HG02840 (cell line): ENCODE data around the gene GOLGA8B.
"Not testable (repeated sequence)": the region's sequence is repeated elsewhere in the genome, so short reads cannot be mapped to it uniquely, and the experiment has no call there.

ENCODE experiments used
- ATAC-seq: cut with Tn5 transposase; IDR thresholded peaks from one replicate; pipeline ENCODE4 v1.9.1; 2021; ENCODE audit warnings: mild to moderate bottlenecking, moderate library complexity, moderate number of reproducible peaks; ENCODE audit not compliant: unreplicated experiment, low FRiP score

The GOLGA8B gene

GRCh38 chr15:34598799-34599585, 15.5 kb upstream of the GOLGA8B start:
- no peak for ATAC-seq

- no peak for ATAC-seq
Observed at GRCh38 chr15:34597316-34597715, 13.9 kb upstream of the GOLGA8B start.

GRCh38 chr15:34594361-34594760, 10.9 kb upstream of the GOLGA8B start:
- ATAC-seq = no peak

GRCh38 chr15:34591306-34591705, 7.9 kb upstream of the GOLGA8B start:
- no peak for ATAC-seq

GRCh38 chr15:34588046-34588674, 4.7 kb upstream of the GOLGA8B start:
- ATAC-seq = no peak

GRCh38 chr15:34585966-34586365, 2.5 kb upstream of the GOLGA8B start:
- ATAC-seq = not testable (repeated sequence)

- no peak for ATAC-seq
Observed at GRCh38 chr15:34584996-34585395, 1.5 kb upstream of the GOLGA8B start.

- no peak for ATAC-seq
Observed at GRCh38 chr15:34584330-34584668, 848 bp upstream of the GOLGA8B start.

GRCh38 chr15:34582461-34583371, 735 bp downstream of the GOLGA8B start:
- ATAC-seq = peak; percentile 41

GRCh38 chr15:34581687-34582460, 1.6 kb downstream of the GOLGA8B start:
- not testable (repeated sequence) for ATAC-seq

- no peak for ATAC-seq
Observed at GRCh38 chr15:34581043-34581365, 2.4 kb downstream of the GOLGA8B start.

GRCh38 chr15:34580251-34581042, 3.0 kb downstream of the GOLGA8B start:
- ATAC-seq = not testable (repeated sequence)

GRCh38 chr15:34578283-34578674, 5.2 kb downstream of the GOLGA8B start:
- no peak for ATAC-seq

- ATAC-seq = not testable (repeated sequence)
Observed at GRCh38 chr15:34577658-34578282, 5.7 kb downstream of the GOLGA8B start.

GRCh38 chr15:34575035-34575434, 8.4 kb downstream of the GOLGA8B start:
- ATAC-seq = not testable (repeated sequence)

GRCh38 chr15:34572921-34573320, 10.5 kb downstream of the GOLGA8B start:
- not testable (repeated sequence) for ATAC-seq

GRCh38 chr15:34572019-34572641, 11.3 kb downstream of the GOLGA8B start:
- not testable (repeated sequence) for ATAC-seq

GRCh38 chr15:34569670-34570396, 13.6 kb downstream of the GOLGA8B start:
- not testable (repeated sequence) for ATAC-seq
